Activated T-helper 1 cell treated with Interleukin-2 at 50 U/mL for 16 hours (primary cell): ENCODE measurements around the gene LIN7A.

ENCODE experiments used
- DNase-seq: peaks from one replicate; pipeline ENCODE4 v3.0.0-alpha.2; 2020; ENCODE audit warnings: low read depth

The LIN7A gene

GRCh38 chr12:80749456-80749855 is 188.3 kb downstream of the LIN7A start:
- DNase-seq, result no peak

GRCh38 chr12:80747800-80748199 is 189.9 kb downstream of the LIN7A start:
- DNase-seq, result no peak

- DNase-seq, result no peak
These were observed 191.8 kb downstream of the LIN7A start for GRCh38 chr12:80745851-80746505.
